Stimulated activated effector memory CD8-positive, alpha-beta T cell treated with anti-CD3 and anti-CD28 coated beads, Interleukin-12 subunit alpha, Interleukin-12 subunit beta, amount 100 ng/mL, for 72 hours (primary cell): Measurements from ENCODE around the gene TLR5.
"Not testable (repeated sequence)": the region's sequence is repeated elsewhere in the genome, so short reads cannot be mapped to it uniquely, and the experiment has no call there.

ENCODE experiments used
- ATAC-seq: fragments of 150-1000 bp; cut with Tn5 transposase; 2 replicates; pipeline ENCODE4 v1.10.0; 2021
- DNase-seq, 2 donors: peaks; one replicate each; pipeline ENCODE4 v3.0.0; 2021 to 2022; ENCODE audit warnings: low spot score in 2 of 2
- H3K27ac Mint-ChIP-seq: one replicate; pipeline ENCODE4 v1.8.0; 2022; ENCODE audit warnings: mild to moderate bottlenecking, mixed read lengths
- H3K36me3 Mint-ChIP-seq: one replicate; pipeline ENCODE4 v1.8.0; 2022; ENCODE audit warnings: mild to moderate bottlenecking, mixed read lengths
- H3K4me1 Mint-ChIP-seq: one replicate; pipeline ENCODE4 v1.8.0; 2022; ENCODE audit warnings: mixed read lengths
- H3K4me3 Mint-ChIP-seq: one replicate; pipeline ENCODE4 v1.8.0; 2022; ENCODE audit warnings: mild to moderate bottlenecking, mixed read lengths
- H3K9me3 Mint-ChIP-seq: one replicate; pipeline ENCODE4 v1.8.0; 2022; ENCODE audit warnings: mixed read lengths

TLR5 gene

GRCh38 chr1:223169458-223169857 is 26.4 kb upstream of the TLR5 start:
- not testable (repeated sequence) for H3K4me1 Mint-ChIP-seq, H3K27ac Mint-ChIP-seq, DNase-seq, H3K4me3 Mint-ChIP-seq, H3K36me3 Mint-ChIP-seq, H3K9me3 Mint-ChIP-seq, ATAC-seq

GRCh38 chr1:223161321-223161720 is 18.3 kb upstream of the TLR5 start:
- Mint-ChIP-seq H3K4me1 (no peaks in the 10 kb centered on the region), H3K9me3 (no peaks in the 10 kb centered on the region), H3K36me3 (no peaks in the 10 kb centered on the region), H3K4me3 (no peak overlapping the region), H3K27ac (no peak overlapping the region)
- ATAC-seq (no peak), DNase-seq (no peak)

GRCh38 chr1:223156343-223156742 is 13.3 kb upstream of the TLR5 start:
- H3K4me3 Mint-ChIP-seq: no peak overlapping the region
- peaks cover 5% of the 10 kb centered on the region for H3K36me3 Mint-ChIP-seq
- no peak for DNase-seq
- ATAC-seq: no peak
- H3K9me3 Mint-ChIP-seq: no peaks in the 10 kb centered on the region
- H3K27ac Mint-ChIP-seq: no peak overlapping the region
- H3K4me1 Mint-ChIP-seq: peaks cover 9% of the 10 kb centered on the region

GRCh38 chr1:223155153-223155552 is 12.1 kb upstream of the TLR5 start:
- peaks cover 5% of the 10 kb centered on the region for H3K36me3 Mint-ChIP-seq
- DNase-seq (no peak), ATAC-seq (no peak)
- peaks cover 9% of the 10 kb centered on the region for H3K4me1 Mint-ChIP-seq
- no peaks in the 10 kb centered on the region for H3K9me3 Mint-ChIP-seq
- no peak overlapping the region for H3K27ac Mint-ChIP-seq
- H3K4me3 Mint-ChIP-seq: no peak overlapping the region

- peak overlapping the region; percentile 32 for H3K27ac Mint-ChIP-seq
- peak; percentile 73 for ATAC-seq
- H3K4me3 Mint-ChIP-seq: no peak overlapping the region
- peaks cover 5% of the 10 kb centered on the region for H3K36me3 Mint-ChIP-seq
- H3K9me3 Mint-ChIP-seq: no peaks in the 10 kb centered on the region
- DNase-seq: no peak
- H3K4me1 Mint-ChIP-seq: peaks cover 9% of the 10 kb centered on the region
Measured at GRCh38 chr1:223153177-223154119, 10.4 kb upstream of the TLR5 start.

GRCh38 chr1:223152399-223152798 is 9.4 kb upstream of the TLR5 start:
- Mint-ChIP-seq H3K9me3 (no peaks in the 10 kb centered on the region), H3K4me3 (no peak overlapping the region), H3K27ac (no peak overlapping the region), H3K36me3 (peaks cover 5% of the 10 kb centered on the region), H3K4me1 (peaks cover 9% of the 10 kb centered on the region)
- ATAC-seq: no peak
- no peak for DNase-seq

- H3K4me3 Mint-ChIP-seq: no peak overlapping the region
- H3K36me3 Mint-ChIP-seq: peaks cover 5% of the 10 kb centered on the region
- H3K27ac Mint-ChIP-seq: no peak overlapping the region
Measured at GRCh38 chr1:223150443-223150842, 7.4 kb upstream of the TLR5 start.

GRCh38 chr1:223147873-223148272 is 4.8 kb upstream of the TLR5 start:
- peaks cover 3% of the 10 kb centered on the region for H3K9me3 Mint-ChIP-seq
- no peak for DNase-seq
- peaks cover 10% of the 10 kb centered on the region for H3K4me1 Mint-ChIP-seq
- no peak for ATAC-seq
- H3K27ac Mint-ChIP-seq: no peak overlapping the region
- H3K36me3 Mint-ChIP-seq: no peaks in the 10 kb centered on the region
- H3K4me3 Mint-ChIP-seq: no peak overlapping the region

More at GRCh38 chr1:223150443-223150842, 7.4 kb upstream of the TLR5 start:
- peaks cover 9% of the 10 kb centered on the region for H3K4me1 Mint-ChIP-seq
- ATAC-seq (no peak), DNase-seq (no peak)
- H3K9me3 Mint-ChIP-seq: peaks cover 3% of the 10 kb centered on the region

GRCh38 chr1:223147409-223147808 is 4.4 kb upstream of the TLR5 start:
- H3K36me3 Mint-ChIP-seq: no peaks in the 10 kb centered on the region
- H3K4me1 Mint-ChIP-seq: peaks cover 10% of the 10 kb centered on the region
- H3K27ac Mint-ChIP-seq: no peak overlapping the region
- no peak overlapping the region for H3K4me3 Mint-ChIP-seq
- ATAC-seq (no peak), DNase-seq (no peak)
- peaks cover 3% of the 10 kb centered on the region for H3K9me3 Mint-ChIP-seq

GRCh38 chr1:223146745-223147144 is 3.7 kb upstream of the TLR5 start:
- ATAC-seq (no peak), DNase-seq (no peak)

GRCh38 chr1:223144914-223145313 is 1.9 kb upstream of the TLR5 start:
- Mint-ChIP-seq H3K4me3 (no peak overlapping the region), H3K36me3 (no peaks in the 10 kb centered on the region), H3K4me1 (peaks cover 10% of the 10 kb centered on the region), H3K27ac (no peak overlapping the region), H3K9me3 (peaks cover 3% of the 10 kb centered on the region)
- DNase-seq (no peak), ATAC-seq (no peak)

More at GRCh38 chr1:223146745-223147144, 3.7 kb upstream of the TLR5 start:
- peaks cover 3% of the 10 kb centered on the region for H3K9me3 Mint-ChIP-seq
- H3K4me1 Mint-ChIP-seq: peaks cover 10% of the 10 kb centered on the region
- no peak overlapping the region for H3K27ac Mint-ChIP-seq
- no peak overlapping the region for H3K4me3 Mint-ChIP-seq
- H3K36me3 Mint-ChIP-seq: no peaks in the 10 kb centered on the region

GRCh38 chr1:223144431-223144830 is 1.4 kb upstream of the TLR5 start:
- DNase-seq: no peak
- no peak overlapping the region for H3K27ac Mint-ChIP-seq
- H3K9me3 Mint-ChIP-seq: peaks cover 3% of the 10 kb centered on the region
- H3K4me3 Mint-ChIP-seq: no peak overlapping the region
- ATAC-seq: no peak
- H3K4me1 Mint-ChIP-seq: peaks cover 10% of the 10 kb centered on the region
- H3K36me3 Mint-ChIP-seq: no peaks in the 10 kb centered on the region

GRCh38 chr1:223143537-223144248 is 645 bp upstream of the TLR5 start:
- no peak for DNase-seq
- no peaks in the 10 kb centered on the region for H3K36me3 Mint-ChIP-seq
- peak overlapping the region; percentile 51 for H3K27ac Mint-ChIP-seq
- H3K4me3 Mint-ChIP-seq: peak overlapping the region; percentile 65
- peak; percentile 3 for ATAC-seq
- peaks cover 10% of the 10 kb centered on the region for H3K4me1 Mint-ChIP-seq
- H3K9me3 Mint-ChIP-seq: peaks cover 3% of the 10 kb centered on the region

- no peak for DNase-seq
- H3K27ac Mint-ChIP-seq: no peak overlapping the region
- H3K4me1 Mint-ChIP-seq: peaks cover 10% of the 10 kb centered on the region
- ATAC-seq: no peak
- H3K9me3 Mint-ChIP-seq: peaks cover 3% of the 10 kb centered on the region
- peak overlapping the region; percentile 65 for H3K4me3 Mint-ChIP-seq
- H3K36me3 Mint-ChIP-seq: no peaks in the 10 kb centered on the region
Measured at GRCh38 chr1:223142269-223142668, 779 bp downstream of the TLR5 start.

GRCh38 chr1:223140611-223141405 is 2.2 kb downstream of the TLR5 start:
- H3K27ac Mint-ChIP-seq: no peak overlapping the region
- no peak for ATAC-seq
- peaks cover 10% of the 10 kb centered on the region for H3K4me1 Mint-ChIP-seq
- H3K36me3 Mint-ChIP-seq: no peaks in the 10 kb centered on the region
- H3K9me3 Mint-ChIP-seq: no peaks in the 10 kb centered on the region
- DNase-seq: no peak
- no peak overlapping the region for H3K4me3 Mint-ChIP-seq
